WTC11 (cell line): Measurements from ENCODE around the gene CHST14.

ENCODE experiments used
- AFF4 ChIP-seq: sonication (generic); formaldehyde crosslinking; IDR thresholded peaks from 2 replicates; pipeline ENCODE4 v1.8.1; 2023; ENCODE audit warnings: mild to moderate bottlenecking, missing genetic modification reagents, borderline replicate concordance
- ATF2 ChIP-seq: sonication (generic); formaldehyde crosslinking; IDR thresholded peaks from 2 replicates; pipeline ENCODE4 v1.8.1; 2022; ENCODE audit warnings: low read depth, missing genetic modification reagents, borderline replicate concordance
- ATF6 ChIP-seq: sonication (generic); formaldehyde crosslinking; IDR thresholded peaks from 2 replicates; pipeline ENCODE4 v1.8.1; 2023; ENCODE audit warnings: mild to moderate bottlenecking, missing genetic modification reagents
- CTCF ChIP-seq: fragments of 200-600 bp; IDR thresholded peaks from 2 replicates; pipeline ENCODE4 v1.8.0; 2022; ENCODE audit warnings: antibody characterized with exemption
- E2F1 ChIP-seq: sonication (generic); formaldehyde crosslinking; IDR thresholded peaks from 2 replicates; pipeline ENCODE4 v1.8.0; 2022; ENCODE audit warnings: mild to moderate bottlenecking, missing genetic modification reagents
- ESRRA ChIP-seq: sonication (generic); formaldehyde crosslinking; IDR thresholded peaks from 2 replicates; pipeline ENCODE4 v1.8.1; 2022; ENCODE audit warnings: mild to moderate bottlenecking, missing genetic modification reagents, borderline replicate concordance
- MAX ChIP-seq: sonication (generic); formaldehyde crosslinking; IDR thresholded peaks from 2 replicates; pipeline ENCODE4 v1.8.0; 2022; ENCODE audit warnings: mild to moderate bottlenecking, missing genetic modification reagents
- PREB ChIP-seq: sonication (generic); formaldehyde crosslinking; IDR thresholded peaks from 2 replicates; pipeline ENCODE4 v1.8.1; 2022; ENCODE audit warnings: mild to moderate bottlenecking, missing genetic modification reagents, moderate library complexity, borderline replicate concordance
- TP53 ChIP-seq: sonication (generic); formaldehyde crosslinking; IDR thresholded peaks from 2 replicates; pipeline ENCODE4 v1.8.1; 2023; ENCODE audit warnings: mild to moderate bottlenecking, missing genetic modification reagents
- ZNF121 ChIP-seq: sonication (generic); formaldehyde crosslinking; IDR thresholded peaks from 2 replicates; pipeline ENCODE4 v1.8.0; 2023; ENCODE audit warnings: missing genetic modification reagents
- ZNF138 ChIP-seq: sonication (generic); formaldehyde crosslinking; conservative IDR thresholded peaks from 2 replicates; pipeline ENCODE4 v1.8.1; 2022; ENCODE audit warnings: mild to moderate bottlenecking, moderate library complexity, missing genetic modification reagents
- ZNF232 ChIP-seq: sonication (generic); formaldehyde crosslinking; IDR thresholded peaks from 2 replicates; pipeline ENCODE4 v1.8.0; 2022; ENCODE audit warnings: mild to moderate bottlenecking, missing genetic modification reagents
- ZNF512 ChIP-seq: sonication (generic); formaldehyde crosslinking; IDR thresholded peaks from 2 replicates; pipeline ENCODE4 v1.8.1; 2022; ENCODE audit warnings: missing genetic modification reagents, borderline replicate concordance

GRCh38 chr15:40456299-40456712 lies 14.5 kb upstream of the CHST14 start:
- no peak for TF ChIP-seq ZNF232
- no peak for TF ChIP-seq CTCF
- no peak for TF ChIP-seq PREB (CRISPR knock-in tag)
- TF ChIP-seq TP53 (CRISPR knock-in tag): no peak
- no peak for TF ChIP-seq E2F1
- no peak for TF ChIP-seq ATF2
- TF ChIP-seq MAX (CRISPR knock-in tag): no peak
- no peak for TF ChIP-seq ZNF121 (CRISPR knock-in tag)
- TF ChIP-seq ATF6: no peak
- TF ChIP-seq ESRRA (CRISPR knock-in tag): no peak
- TF ChIP-seq AFF4: no peak
- TF ChIP-seq ZNF512 (CRISPR knock-in tag): no peak
- no peak for TF ChIP-seq ZNF138 (CRISPR knock-in tag)
